Measurements from ENCODE around the gene UGT2B11.
"Not testable (repeated sequence)": the region's sequence is repeated elsewhere in the genome, so short reads cannot be mapped to it uniquely, and the experiment has no call there.

UGT2B11 gene

DNA sequence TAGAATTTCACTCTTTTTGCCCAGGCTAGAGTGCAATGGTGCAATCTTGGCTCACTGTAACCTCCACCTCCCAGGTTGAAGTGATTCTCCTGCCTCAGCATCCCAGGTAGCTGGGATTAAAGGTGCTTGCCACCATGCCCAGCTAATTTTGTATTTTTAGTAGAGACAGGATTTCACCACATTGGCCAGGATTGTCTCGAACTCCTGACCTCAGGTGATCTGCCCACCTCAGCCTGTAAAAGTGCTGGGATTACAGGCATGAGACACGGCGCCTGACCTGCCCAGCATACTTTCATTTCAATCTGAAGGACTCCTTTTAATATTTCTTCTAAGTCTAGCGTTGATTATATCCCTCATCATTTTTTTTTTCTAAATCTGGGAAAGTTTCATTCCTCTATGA is 45.4 kb downstream of the UGT2B11 start:
- not testable (repeated sequence) for DNase-seq (ENCODE audit: low spot score)

DNA sequence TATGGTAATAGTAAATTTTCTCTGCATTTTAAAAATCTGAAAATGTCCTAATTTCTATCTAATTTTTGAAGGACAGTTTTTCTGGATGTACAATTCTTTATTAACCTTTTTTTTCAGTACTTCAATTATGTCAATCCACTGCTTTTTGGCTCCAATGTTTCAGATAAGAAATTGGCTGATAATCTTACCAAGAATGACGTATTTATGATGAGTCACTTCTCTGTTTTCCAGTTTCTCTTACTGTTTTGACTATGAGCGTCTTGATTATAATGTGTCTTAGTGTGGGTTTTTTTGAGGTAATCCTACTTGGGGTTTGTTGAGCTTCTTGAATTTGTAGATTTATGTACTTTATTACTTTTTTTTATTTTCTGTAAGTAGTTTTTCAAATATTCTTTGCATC is 47.2 kb downstream of the UGT2B11 start:
- DNase-seq (ENCODE audit: low spot score), result no peak

DNA sequence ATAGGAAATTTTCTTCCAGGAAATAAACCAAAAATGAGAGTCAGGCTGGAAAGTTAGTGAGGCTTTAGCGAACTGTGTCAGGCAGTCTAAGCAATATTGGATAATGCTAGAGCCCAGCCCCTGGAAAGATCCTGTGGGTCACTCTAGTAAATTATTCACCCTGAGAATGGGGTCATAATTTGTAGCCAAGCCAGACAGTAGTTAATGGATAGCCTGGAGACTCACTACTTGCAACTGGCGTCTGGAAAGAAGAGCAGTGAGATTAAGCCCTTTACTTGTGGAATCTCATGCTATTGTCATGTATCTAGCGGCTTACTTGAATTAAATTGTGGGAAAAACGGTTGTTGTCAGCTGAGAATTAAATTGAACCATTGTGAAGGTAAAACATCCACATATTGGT is 48.2 kb downstream of the UGT2B11 start:
- DNase-seq (ENCODE audit: low spot score), result not testable (repeated sequence)

GRCh38 chr4:69165707-69166106 is 48.8 kb downstream of the UGT2B11 start:
- DNase-seq (ENCODE audit: low spot score), result not testable (repeated sequence)

DNA sequence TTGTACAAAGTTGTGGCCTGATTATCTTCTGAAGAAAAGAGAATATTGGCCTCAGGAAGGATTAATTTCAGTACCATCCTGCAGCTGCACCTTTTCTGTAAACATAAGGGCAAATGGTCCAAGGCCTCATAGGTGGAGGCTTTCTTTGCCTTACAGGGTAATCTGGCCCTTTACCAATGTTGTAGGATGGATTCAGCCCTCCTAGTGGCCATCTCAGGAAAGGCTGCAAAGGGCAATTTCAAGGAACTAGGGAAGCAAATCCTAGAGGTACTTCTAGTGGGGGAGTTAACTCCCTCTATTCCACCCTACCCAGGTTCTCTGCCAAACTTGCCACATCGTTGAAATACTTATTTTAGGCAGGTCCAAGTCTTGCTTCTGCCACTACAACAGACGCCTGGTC is 57.6 kb downstream of the UGT2B11 start:
- no peak for DNase-seq (ENCODE audit: low spot score)

- DNase-seq (ENCODE audit: low spot score), result no peak
These were observed 60.5 kb downstream of the UGT2B11 start for GRCh38 chr4:69154021-69154420.

Measured in putamen (tissue), 1 donor.